ENCODE data around the gene ACSM3.

ACSM3 gene

DNA sequence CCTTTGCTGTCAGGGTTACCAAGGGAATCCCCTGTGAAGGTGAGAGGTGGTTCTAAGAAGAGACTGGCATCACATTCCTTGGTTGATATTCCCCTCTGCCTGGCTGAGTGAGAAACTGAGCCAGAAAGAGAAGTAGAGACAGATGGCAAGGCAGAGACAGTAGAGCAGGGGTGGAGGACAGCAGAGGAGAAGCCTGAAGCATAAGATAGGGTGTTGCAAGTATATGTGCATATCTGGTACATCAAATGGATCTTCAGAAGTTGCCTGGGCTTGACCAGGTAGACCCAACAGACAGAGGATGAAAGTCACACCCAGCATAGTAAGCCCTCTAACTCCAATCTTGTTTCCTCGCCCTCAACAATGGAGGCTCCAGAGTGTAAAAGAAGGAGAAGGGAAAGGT lies 14.3 kb upstream of the ACSM3 start:
- H3K9me2 ChIP-seq (replicated peaks; ENCODE audit: insufficient read depth, low read length): no peaks in the 10 kb centered on the region
- TF ChIP-seq EZH2phosphoT487 (IDR thresholded peaks at IDR 0.05; ENCODE audit: low read length) (no peak), EZH2 (optimal IDR thresholded peaks at IDR 0.05; ENCODE audit: low read depth, low read length) (no peak), CTCF (IDR thresholded peaks at IDR 0.05; ENCODE audit: low read length) (no peak)
- no peak overlapping the region for H2AFZ ChIP-seq (ENCODE audit: low read length)
- no peaks in the 10 kb centered on the region for H3K36me3 ChIP-seq (replicated peaks; ENCODE audit: insufficient read depth, low read length)
- no peaks in the 10 kb centered on the region for H3F3A ChIP-seq (ENCODE audit: insufficient read depth, low read length)
- H3K79me2 ChIP-seq (ENCODE audit: low read length): no peaks in the 10 kb centered on the region
- H3K27ac ChIP-seq (ENCODE audit: low read length): no peak overlapping the region
- no peaks in the 10 kb centered on the region for H3K4me1 ChIP-seq (ENCODE audit: low read length)
- H4K20me1 ChIP-seq (ENCODE audit: insufficient read depth, low read length): no peaks in the 10 kb centered on the region
- H3K27me3 ChIP-seq (replicated peaks; ENCODE audit: insufficient read depth, low read length): no peaks in the 10 kb centered on the region
- H3K9me3 ChIP-seq (replicated peaks; ENCODE audit: insufficient read depth, low read length): no peaks in the 10 kb centered on the region
- no peak overlapping the region for H3K4me3 ChIP-seq (ENCODE audit: low read length)
- no peak overlapping the region for H3K9ac ChIP-seq (ENCODE audit: low read length)
- H3K4me2 ChIP-seq (ENCODE audit: low read depth, low read length): no peak overlapping the region
- no peak for DNase-seq

- Histone ChIP-seq H3K4me2 (ENCODE audit: low read depth, low read length) (no peak overlapping the region), H3K79me2 (ENCODE audit: low read length) (no peaks in the 10 kb centered on the region), H3K9ac (ENCODE audit: low read length) (no peak overlapping the region), H3K36me3 (replicated peaks; ENCODE audit: insufficient read depth, low read length) (no peaks in the 10 kb centered on the region), H4K20me1 (ENCODE audit: insufficient read depth, low read length) (no peaks in the 10 kb centered on the region), H3K9me2 (replicated peaks; ENCODE audit: insufficient read depth, low read length) (no peaks in the 10 kb centered on the region), H2AFZ (ENCODE audit: low read length) (no peak overlapping the region), H3K9me3 (replicated peaks; ENCODE audit: insufficient read depth, low read length) (no peaks in the 10 kb centered on the region), H3F3A (ENCODE audit: insufficient read depth, low read length) (no peaks in the 10 kb centered on the region), H3K27ac (ENCODE audit: low read length) (no peak overlapping the region), H3K27me3 (replicated peaks; ENCODE audit: insufficient read depth, low read length) (no peaks in the 10 kb centered on the region), H3K4me3 (ENCODE audit: low read length) (no peak overlapping the region), H3K4me1 (ENCODE audit: low read length) (no peaks in the 10 kb centered on the region)
- TF ChIP-seq EZH2 (optimal IDR thresholded peaks at IDR 0.05; ENCODE audit: low read depth, low read length) (no peak), EZH2phosphoT487 (IDR thresholded peaks at IDR 0.05; ENCODE audit: low read length) (no peak), CTCF (IDR thresholded peaks at IDR 0.05; ENCODE audit: low read length) (no peak)
- no peak for DNase-seq
Observed at GRCh38 chr16:20750558-20750957, 13.3 kb upstream of the ACSM3 start.

- TF ChIP-seq EZH2 (optimal IDR thresholded peaks at IDR 0.05; ENCODE audit: low read depth, low read length): no peak
- no peak for TF ChIP-seq CTCF (IDR thresholded peaks at IDR 0.05; ENCODE audit: low read length)
- TF ChIP-seq EZH2phosphoT487 (IDR thresholded peaks at IDR 0.05; ENCODE audit: low read length): no peak
- H3K27me3 ChIP-seq (replicated peaks; ENCODE audit: insufficient read depth, low read length): no peaks in the 10 kb centered on the region
- no peak overlapping the region for H3K4me2 ChIP-seq (ENCODE audit: low read depth, low read length)
- no peak overlapping the region for H3K9ac ChIP-seq (ENCODE audit: low read length)
- no peak for DNase-seq
- no peaks in the 10 kb centered on the region for H3K9me3 ChIP-seq (replicated peaks; ENCODE audit: insufficient read depth, low read length)
- H3K4me1 ChIP-seq (ENCODE audit: low read length): no peaks in the 10 kb centered on the region
- no peak overlapping the region for H3K4me3 ChIP-seq (ENCODE audit: low read length)
- no peak overlapping the region for H3K27ac ChIP-seq (ENCODE audit: low read length)
- no peaks in the 10 kb centered on the region for H4K20me1 ChIP-seq (ENCODE audit: insufficient read depth, low read length)
- H3K36me3 ChIP-seq (replicated peaks; ENCODE audit: insufficient read depth, low read length): no peaks in the 10 kb centered on the region
- H3F3A ChIP-seq (ENCODE audit: insufficient read depth, low read length): no peaks in the 10 kb centered on the region
- H2AFZ ChIP-seq (ENCODE audit: low read length): no peak overlapping the region
- no peaks in the 10 kb centered on the region for H3K79me2 ChIP-seq (ENCODE audit: low read length)
- H3K9me2 ChIP-seq (replicated peaks; ENCODE audit: insufficient read depth, low read length): no peaks in the 10 kb centered on the region
Observed at GRCh38 chr16:20753727-20754126, 10.1 kb upstream of the ACSM3 start.
